ENCODE measurements around the gene PARN.

- TF ChIP-seq CTCF (conservative IDR thresholded peaks at IDR 0.05) = no peak
- no peak for TF ChIP-seq ZFX (IDR thresholded peaks at IDR 0.05)
These were observed 18.4 kb downstream of the PARN start for GRCh38 chr16:14611660-14612059.

Measured in C4-2B (cell line).